Uterus (tissue), 4 donors: ENCODE data around the gene TMEM25. TPM values are rescaled to one million over a fixed set of nuclear protein-coding genes. Genes with fewer than 3 reads are reported as not detected.
"Not testable (repeated sequence)": the region's sequence is repeated elsewhere in the genome, so short reads cannot be mapped to it uniquely, and the experiment has no call there.

Experiments used
- DNase-seq, 2 donors: peaks; one replicate each; pipeline ENCODE4 v3.0.0-alpha.2; 2019 to 2020
- H3K27ac ChIP-seq, 2 donors: fragments of 200-600 bp; sonication (generic); 1 replicate in 1 of 2; 2 replicates in 1 of 2; pipeline ENCODE4 v1.5.1; 2016 to 2018
- H3K27me3 ChIP-seq, 2 donors: fragments of 200-600 bp; sonication (generic); one replicate each; pipeline ENCODE4 v1.5.1; 2018 to 2019; ENCODE audit warnings: control low read depth in 1 of 2
- H3K36me3 ChIP-seq, 2 donors: fragments of 200-600 bp; sonication (generic); one replicate each; pipeline ENCODE4 v1.5.1; 2019; ENCODE audit warnings: control low read depth in 1 of 2
- H3K4me1 ChIP-seq, 2 donors: fragments of 200-600 bp; sonication (generic); one replicate each; pipeline ENCODE4 v1.5.1; 2018 to 2019; ENCODE audit warnings: control low read depth in 1 of 2
- H3K4me3 ChIP-seq, 2 donors: fragments of 200-600 bp; sonication (generic); 1 replicate in 1 of 2; 2 replicates in 1 of 2; pipeline ENCODE4 v1.5.1; 2018 to 2019; ENCODE audit warnings: mild to moderate bottlenecking in 1 of 2
- H3K9me3 ChIP-seq, 2 donors: fragments of 200-600 bp; sonication (generic); one replicate each; pipeline ENCODE4 v1.5.1; 2019; ENCODE audit warnings: control low read depth in 1 of 2
- CTCF ChIP-seq, 4 experiments: fragments of 200-600 bp in 2 of 4; fragments of 450-650 bp in 2 of 4; sonication (generic) in 2 of 4; IDR thresholded peaks; one replicate each; pipeline ENCODE4 v1.5.1; 2016 to 2019; ENCODE audit warnings: antibody characterized with exemption in 4 of 4, mild to moderate bottlenecking in 2 of 4, moderate library complexity in 1 of 4
- POLR2A ChIP-seq, 2 donors: fragments of 450-650 bp; IDR thresholded peaks; one replicate each; pipeline ENCODE4 v1.6.1; 2016; ENCODE audit warnings: antibody characterized with exemption in 2 of 2, mild to moderate bottlenecking in 1 of 2, moderate library complexity in 1 of 2
- intact Hi-C: fragments of 100-400 bp; cut with DNase I; formaldehyde crosslinking; loops from one replicate; pipeline ENCODE4 v1.15.1; 2023; ENCODE audit warnings: low total_unique reads
- total RNA-seq, 4 donors: library from RNA; depleted of rRNA in 3 of 4; stranded (reverse); fragments of >200 nt in 3 of 4; gene quantifications; one replicate each; pipeline versions ENCODE4 v1.1.0 to v1.2.4, GENCODE V29; 2014 to 2023
- donor health status: DM: yes; HTN: yes; CAD: no.

The TMEM25 gene
- total RNA-seq, 4 donors from 2014 or later = 6.1 to 26.8 (median 15.8) TPM

GRCh38 chr11:118565051-118565450 lies 34.1 kb downstream of the TMEM25 start:
- Histone ChIP-seq H3K9me3 (no peaks in the 10 kb centered on the region), H3K4me1 (peaks cover 0 to 9% of the 10 kb centered on the region in 2 donors), H3K4me3 (peak overlapping the region; percentile 61 to 64), H3K36me3 (no peaks in the 10 kb centered on the region), H3K27ac (peak overlapping the region; percentile 87 to 91), H3K27me3 (no peaks in the 10 kb centered on the region)
- DNase-seq = peak; percentile 58 to 62
- intact Hi-C loops = no loop called here
- no peak for TF ChIP-seq CTCF (IDR thresholded peaks at IDR 0.05)
- TF ChIP-seq POLR2A (IDR thresholded peaks at IDR 0.05) = no peak

GRCh38 chr11:118569670-118570069 lies 38.7 kb downstream of the TMEM25 start:
- H3K36me3 ChIP-seq = no peaks in the 10 kb centered on the region
- TF ChIP-seq CTCF (IDR thresholded peaks at IDR 0.05) = no peak
- TF ChIP-seq POLR2A (IDR thresholded peaks at IDR 0.05) = no peak
- peaks cover 1 to 2% of the 10 kb centered on the region in 2 donors for H3K4me1 ChIP-seq
- no peak for DNase-seq
- intact Hi-C loops = no loop called here
- no peaks in the 10 kb centered on the region for H3K27me3 ChIP-seq
- H3K4me3 ChIP-seq = no peak overlapping the region
- H3K9me3 ChIP-seq = no peaks in the 10 kb centered on the region
- no peak overlapping the region for H3K27ac ChIP-seq

GRCh38 chr11:118570787-118571186 lies 39.8 kb downstream of the TMEM25 start:
- Histone ChIP-seq H3K27me3 (no peaks in the 10 kb centered on the region), H3K4me1 (peaks cover 0 to 13% of the 10 kb centered on the region in 2 donors), H3K4me3 (no peak overlapping the region), H3K9me3 (no peaks in the 10 kb centered on the region), H3K27ac (peak overlapping the region in 1 of 2 donors; percentile 96), H3K36me3 (no peaks in the 10 kb centered on the region)
- DNase-seq = no peak
- TF ChIP-seq POLR2A (IDR thresholded peaks at IDR 0.05) (no peak), CTCF (IDR thresholded peaks at IDR 0.05) (no peak)
- intact Hi-C loops = no loop called here

GRCh38 chr11:118571701-118572060 lies 40.7 kb downstream of the TMEM25 start:
- H3K36me3 ChIP-seq, H3K27me3 ChIP-seq, H3K9me3 ChIP-seq, intact Hi-C loops: not testable (repeated sequence)
- Histone ChIP-seq H3K27ac (peak overlapping the region; percentile 95 to 96), H3K4me1 (peaks cover 0 to 16% of the 10 kb centered on the region in 2 donors), H3K4me3 (peak overlapping the region; percentile 71 to 97)
- DNase-seq = peak; percentile 27 to 39

GRCh38 chr11:118572061-118572980 lies 41.3 kb downstream of the TMEM25 start, which contains the start of gene ARCN1:
TSS of gene ARCN1 (plus strand) at chr11:118572409. CDS start at chr11:118572548, 139 bp downstream.
- Histone ChIP-seq H3K4me1 (peaks cover 0 to 20% of the 10 kb centered on the region in 2 donors), H3K27me3 (no peaks in the 10 kb centered on the region), H3K27ac (peak within 1 kb of the TSS; percentile 95 to 96), H3K36me3 (no peaks in the 10 kb centered on the region), H3K4me3 (peak within 1 kb of the TSS; percentile 71 to 97), H3K9me3 (no peaks in the 10 kb centered on the region)
- TF ChIP-seq POLR2A (IDR thresholded peaks at IDR 0.05) (peak; percentile 9 to 69), CTCF (IDR thresholded peaks at IDR 0.05) (no peak)
- intact Hi-C loops = no loop called here
- peak; percentile 79 for DNase-seq
